Suppressor macrophage (primary cell): ENCODE results near the gene CORIN.
A peak's percentile ranks its signal among the peaks of the same experiment; 100 is the strongest.
"Not testable (repeated sequence)": the region's sequence is repeated elsewhere in the genome, so short reads cannot be mapped to it uniquely, and the experiment has no call there.

Source experiments
- DNase-seq, 4 experiments: peaks; one replicate each; pipeline ENCODE4 v3.0.0-alpha.2; 2020 to 2022

CORIN gene

GRCh38 chr4:47762376-47763266, 75.2 kb downstream of the CORIN start:
- no peak for DNase-seq

GRCh38 chr4:47753316-47753715, 84.6 kb downstream of the CORIN start:
- DNase-seq, result not testable (repeated sequence)

- no peak for DNase-seq
Observed at GRCh38 chr4:47752214-47752613, 85.7 kb downstream of the CORIN start.

GRCh38 chr4:47750788-47751187, 87.1 kb downstream of the CORIN start:
- no peak for DNase-seq

- DNase-seq, result no peak
Observed at GRCh38 chr4:47749858-47750257, 88.0 kb downstream of the CORIN start.

GRCh38 chr4:47749060-47749459, 88.8 kb downstream of the CORIN start:
- no peak for DNase-seq

GRCh38 chr4:47747846-47748494, 89.9 kb downstream of the CORIN start:
- DNase-seq, result no peak

- no peak for DNase-seq
Observed at GRCh38 chr4:47747211-47747610, 90.7 kb downstream of the CORIN start.

GRCh38 chr4:47746122-47746521, 91.7 kb downstream of the CORIN start:
- DNase-seq, result no peak

GRCh38 chr4:47744843-47745382, 93.0 kb downstream of the CORIN start:
- DNase-seq, result no peak

GRCh38 chr4:47744253-47744652, 93.6 kb downstream of the CORIN start:
- DNase-seq, result no peak

GRCh38 chr4:47741200-47741599, 96.7 kb downstream of the CORIN start:
- peak; percentile 16 to 81 (median 60) for DNase-seq

- DNase-seq, result no peak
Observed at GRCh38 chr4:47737326-47737725, 100.5 kb downstream of the CORIN start.

GRCh38 chr4:47736555-47736954, 101.3 kb downstream of the CORIN start:
- DNase-seq, result no peak

GRCh38 chr4:47736146-47736545, 101.7 kb downstream of the CORIN start:
- no peak for DNase-seq

- no peak for DNase-seq
Observed at GRCh38 chr4:47733302-47734175, 104.3 kb downstream of the CORIN start.

- no peak for DNase-seq
Observed at GRCh38 chr4:47731182-47731581, 106.7 kb downstream of the CORIN start.

- DNase-seq, result no peak
Observed at GRCh38 chr4:47729131-47729680, 108.7 kb downstream of the CORIN start.

- peak in 2 of 4 experiments; percentile 14 to 23 for DNase-seq
Observed at GRCh38 chr4:47721892-47722575, 115.8 kb downstream of the CORIN start.

GRCh38 chr4:47721485-47721884, 116.4 kb downstream of the CORIN start:
- DNase-seq, result no peak

GRCh38 chr4:47720787-47721186, 117.1 kb downstream of the CORIN start:
- DNase-seq, result no peak

GRCh38 chr4:47719576-47719975, 118.3 kb downstream of the CORIN start:
- no peak for DNase-seq
